Skeletal muscle satellite cell (primary cell): Measurements from ENCODE around the gene PTGES2.
A peak's percentile ranks its signal among the peaks of the same experiment; 100 is the strongest.

Experiments used
- H3K27me3 ChIP-seq: 2 replicates; pipeline ENCODE4 v1.7.0; 2013; ENCODE audit warnings: low read length; ENCODE audit not compliant: control insufficient read depth, insufficient read depth
- H3K36me3 ChIP-seq: 2 replicates; pipeline ENCODE4 v1.7.0; 2013; ENCODE audit warnings: mild to moderate bottlenecking, control low read depth, low read length; ENCODE audit not compliant: insufficient read depth
- H3K4me1 ChIP-seq: 2 replicates; pipeline ENCODE4 v1.7.0; 2013; ENCODE audit warnings: low read length; ENCODE audit not compliant: control insufficient read depth, insufficient read depth
- H3K4me2 ChIP-seq: 2 replicates; pipeline ENCODE4 v1.7.0; 2013; ENCODE audit warnings: mild to moderate bottlenecking, low read length
- H3K4me3 ChIP-seq: 2 replicates; pipeline ENCODE4 v1.7.0; 2013; ENCODE audit warnings: low read length
- H3K9ac ChIP-seq: 2 replicates; pipeline ENCODE4 v1.7.0; 2013; ENCODE audit warnings: mild to moderate bottlenecking, low read depth, low read length, moderate library complexity
- H3K9me3 ChIP-seq: replicated peaks from 2 replicates; pipeline ENCODE4 v1.7.0; 2013; ENCODE audit warnings: mild to moderate bottlenecking, control low read depth, low read length

The PTGES2 gene

DNA sequence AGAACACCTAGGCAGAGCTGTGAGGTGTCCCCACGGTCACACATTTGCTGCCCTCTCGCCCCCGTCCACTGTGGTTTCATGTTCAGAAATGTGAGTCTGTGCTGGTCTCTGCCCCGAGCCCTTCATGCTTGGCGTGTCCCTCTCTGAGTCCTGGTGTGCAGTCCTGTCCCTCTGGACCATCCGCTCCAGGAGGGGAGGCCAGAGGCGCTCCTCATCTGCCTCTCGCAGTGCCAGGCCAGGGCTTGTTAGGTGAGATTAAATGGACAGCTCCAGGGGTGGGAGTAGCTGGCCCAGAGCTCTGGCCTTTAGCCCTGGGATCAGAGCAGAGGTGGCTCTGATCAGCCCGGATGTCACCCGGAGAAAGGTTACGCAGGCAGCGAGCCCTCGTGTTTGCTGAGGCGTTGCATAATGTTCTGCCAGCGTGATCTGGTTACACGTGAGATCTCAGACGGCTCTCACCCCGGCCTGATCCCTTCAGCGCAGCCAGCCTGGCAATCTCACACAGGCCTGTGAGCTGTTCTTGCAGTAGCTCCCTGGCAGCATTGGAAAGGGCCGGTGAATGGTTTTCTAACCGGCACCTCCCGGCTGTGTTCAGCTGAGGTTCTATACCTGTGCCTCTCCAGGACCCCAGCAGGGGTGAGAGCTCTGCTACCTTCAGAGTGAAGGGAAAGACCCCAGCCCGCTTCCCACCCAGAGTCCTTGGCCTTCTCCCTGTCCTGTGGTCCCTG, 24.5 kb downstream of the PTGES2 start:
- Histone ChIP-seq H3K36me3 (peaks cover 66% of the 10 kb centered on the region), H3K4me3 (no peak overlapping the region), H3K9me3 (no peaks in the 10 kb centered on the region), H3K4me1 (peaks cover 58% of the 10 kb centered on the region), H3K9ac (no peak overlapping the region), H3K27me3 (no peaks in the 10 kb centered on the region), H3K4me2 (no peak overlapping the region)

DNA sequence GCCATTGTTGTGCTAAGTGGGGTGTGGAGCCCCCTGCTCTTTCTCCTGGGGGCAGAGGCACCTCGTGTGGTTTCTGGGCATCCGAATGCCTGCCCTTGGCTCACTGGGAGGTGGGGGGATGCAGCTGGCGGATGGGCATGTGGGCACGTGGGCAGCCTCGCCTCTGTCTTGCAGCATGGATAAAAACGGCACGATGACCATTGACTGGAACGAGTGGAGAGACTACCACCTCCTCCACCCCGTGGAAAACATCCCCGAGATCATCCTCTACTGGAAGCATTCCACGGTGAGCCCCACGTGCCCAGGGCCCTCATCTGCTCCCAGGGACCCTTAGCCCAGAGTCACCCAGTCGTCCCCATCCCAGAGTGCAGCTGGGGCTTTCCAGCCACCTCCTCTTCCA, 25.3 kb downstream of the PTGES2 start:
- no peaks in the 10 kb centered on the region for H3K9me3 ChIP-seq

DNA sequence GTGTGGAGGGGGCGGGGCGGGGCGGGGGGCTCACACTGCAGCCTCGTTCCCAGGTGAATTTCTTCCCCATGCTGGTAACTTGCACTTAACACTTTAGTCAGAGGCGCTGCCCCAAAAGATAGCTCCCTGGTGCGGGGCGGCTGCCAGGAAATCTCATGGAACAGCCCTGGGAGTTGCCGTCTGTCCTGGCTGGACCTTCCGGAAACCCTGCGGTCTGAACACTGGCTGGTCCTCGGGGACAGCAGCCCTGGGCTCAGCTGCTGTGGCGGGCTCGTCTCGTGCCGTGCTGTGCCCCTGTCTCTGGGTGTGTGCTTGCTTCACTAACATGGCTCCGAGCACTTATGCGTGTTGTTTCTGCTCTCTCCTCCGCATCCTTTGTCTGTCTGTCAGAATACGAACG, 25.8 kb downstream of the PTGES2 start:
- Histone ChIP-seq H3K9me3 (no peaks in the 10 kb centered on the region), H3K4me2 (no peak overlapping the region), H3K36me3 (peaks cover 52% of the 10 kb centered on the region), H3K27me3 (no peaks in the 10 kb centered on the region), H3K4me3 (no peak overlapping the region), H3K9ac (no peak overlapping the region), H3K4me1 (peaks cover 67% of the 10 kb centered on the region)

More for the DNA sequence above, 25.3 kb downstream of the PTGES2 start:
- Histone ChIP-seq H3K27me3 (no peaks in the 10 kb centered on the region), H3K4me3 (no peak overlapping the region), H3K9ac (no peak overlapping the region), H3K4me1 (peaks cover 66% of the 10 kb centered on the region), H3K4me2 (no peak overlapping the region), H3K36me3 (peaks cover 58% of the 10 kb centered on the region)

GRCh38 chr9:128101231-128101661, 26.3 kb downstream of the PTGES2 start:
- Histone ChIP-seq H3K27me3 (no peaks in the 10 kb centered on the region), H3K9ac (peak overlapping the region; percentile 90), H3K36me3 (peaks cover 48% of the 10 kb centered on the region), H3K4me2 (peak overlapping the region; percentile 96), H3K4me1 (peaks cover 67% of the 10 kb centered on the region), H3K9me3 (no peaks in the 10 kb centered on the region), H3K4me3 (no peak overlapping the region)

DNA sequence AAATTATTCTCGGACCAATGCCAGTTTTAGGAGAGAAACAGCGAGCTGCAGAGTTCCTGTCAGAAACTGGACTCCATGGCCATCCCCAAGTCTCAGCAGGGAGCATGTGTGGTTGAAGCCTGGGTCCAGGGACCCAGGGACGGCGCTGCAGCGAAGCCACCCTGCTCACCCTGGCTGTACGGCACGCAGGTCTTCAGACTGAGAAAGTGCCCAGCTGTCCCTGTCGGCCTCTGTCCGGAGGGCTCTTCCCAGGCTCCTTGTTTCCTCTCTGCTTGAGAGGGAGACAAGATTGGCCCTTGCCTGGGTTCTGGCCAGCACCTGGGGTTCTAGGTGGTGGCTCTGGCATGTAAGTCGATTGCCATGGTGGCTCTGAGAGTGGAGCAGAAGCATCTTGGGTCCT, 26.9 kb downstream of the PTGES2 start:
- peak overlapping the region; percentile 75 for H3K4me3 ChIP-seq
- no peaks in the 10 kb centered on the region for H3K9me3 ChIP-seq
- peaks cover 67% of the 10 kb centered on the region for H3K4me1 ChIP-seq
- H3K27me3 ChIP-seq: no peaks in the 10 kb centered on the region
- H3K4me2 ChIP-seq: peak overlapping the region; percentile 96
- H3K9ac ChIP-seq: peak overlapping the region; percentile 90
- peaks cover 41% of the 10 kb centered on the region for H3K36me3 ChIP-seq

DNA sequence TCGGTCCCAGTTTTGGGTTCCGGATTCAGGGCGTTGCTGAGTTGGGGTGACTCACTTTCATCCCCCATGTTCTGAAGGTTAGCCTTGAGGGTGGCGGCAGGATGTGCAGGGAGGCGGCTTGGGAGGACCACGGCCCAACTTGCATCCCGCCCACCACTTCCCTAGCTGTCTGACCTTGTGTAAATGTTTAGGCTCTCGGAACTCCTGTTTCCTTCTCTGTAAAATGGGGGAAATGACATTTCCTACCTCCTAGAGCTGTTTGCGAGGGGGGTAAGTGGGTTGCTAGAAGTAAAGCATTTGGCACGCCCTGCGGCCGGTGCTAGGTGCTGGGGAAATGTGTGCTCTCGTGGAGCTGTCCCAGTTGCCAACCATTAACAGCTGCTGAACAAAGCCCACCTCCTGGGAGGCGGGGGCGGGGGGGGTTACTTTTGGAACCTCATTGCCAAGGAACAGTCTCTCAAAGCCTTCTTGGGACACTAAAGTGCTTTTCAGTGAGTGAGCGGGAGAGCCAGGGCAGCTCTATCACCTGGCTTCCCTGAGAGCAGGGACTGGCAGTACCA, 27.5 kb downstream of the PTGES2 start:
- Histone ChIP-seq H3K4me2 (peak overlapping the region; percentile 96), H3K4me1 (peaks cover 70% of the 10 kb centered on the region), H3K36me3 (peaks cover 38% of the 10 kb centered on the region), H3K27me3 (no peaks in the 10 kb centered on the region), H3K9ac (peak overlapping the region; percentile 90), H3K4me3 (peak overlapping the region; percentile 75), H3K9me3 (no peaks in the 10 kb centered on the region)

DNA sequence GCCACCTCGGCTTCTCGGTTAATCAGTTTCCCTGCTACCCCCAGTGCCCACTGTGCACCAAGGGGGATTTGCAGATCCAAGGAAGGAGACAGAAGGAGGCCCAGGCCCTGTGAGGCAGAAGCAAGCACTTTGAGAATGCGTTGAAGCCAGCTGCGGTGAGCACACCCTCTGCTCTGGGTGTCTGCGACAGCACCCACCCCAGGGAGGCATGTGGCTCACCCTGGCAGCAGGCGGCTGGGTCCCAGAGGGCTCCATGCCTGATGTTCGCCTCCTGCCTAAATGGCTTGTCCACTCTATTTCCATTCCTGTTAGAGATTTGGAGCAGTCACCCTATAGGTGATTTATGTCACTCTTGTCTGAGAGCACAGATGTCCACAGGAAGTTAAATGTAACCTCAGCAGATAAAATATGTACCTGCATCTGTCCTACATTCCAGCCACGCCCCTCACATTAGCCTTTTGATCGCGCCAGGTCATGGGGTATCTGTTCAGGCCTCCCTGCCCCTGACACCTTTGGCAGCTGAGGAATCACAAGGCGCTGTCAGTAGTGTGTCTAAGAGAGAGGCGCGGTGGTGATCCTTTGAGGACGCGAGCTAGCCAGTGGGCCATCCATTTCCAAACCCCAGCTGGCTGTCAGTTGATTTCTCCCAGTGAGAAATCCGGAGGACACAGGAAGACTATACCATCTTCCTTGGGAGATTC, 28.1 kb downstream of the PTGES2 start:
- H3K36me3 ChIP-seq: peaks cover 37% of the 10 kb centered on the region
- peak overlapping the region; percentile 96 for H3K4me2 ChIP-seq
- peaks cover 75% of the 10 kb centered on the region for H3K4me1 ChIP-seq
- peak overlapping the region; percentile 90 for H3K9ac ChIP-seq
- no peaks in the 10 kb centered on the region for H3K27me3 ChIP-seq
- H3K9me3 ChIP-seq: no peaks in the 10 kb centered on the region
- H3K4me3 ChIP-seq: peak overlapping the region; percentile 75

DNA sequence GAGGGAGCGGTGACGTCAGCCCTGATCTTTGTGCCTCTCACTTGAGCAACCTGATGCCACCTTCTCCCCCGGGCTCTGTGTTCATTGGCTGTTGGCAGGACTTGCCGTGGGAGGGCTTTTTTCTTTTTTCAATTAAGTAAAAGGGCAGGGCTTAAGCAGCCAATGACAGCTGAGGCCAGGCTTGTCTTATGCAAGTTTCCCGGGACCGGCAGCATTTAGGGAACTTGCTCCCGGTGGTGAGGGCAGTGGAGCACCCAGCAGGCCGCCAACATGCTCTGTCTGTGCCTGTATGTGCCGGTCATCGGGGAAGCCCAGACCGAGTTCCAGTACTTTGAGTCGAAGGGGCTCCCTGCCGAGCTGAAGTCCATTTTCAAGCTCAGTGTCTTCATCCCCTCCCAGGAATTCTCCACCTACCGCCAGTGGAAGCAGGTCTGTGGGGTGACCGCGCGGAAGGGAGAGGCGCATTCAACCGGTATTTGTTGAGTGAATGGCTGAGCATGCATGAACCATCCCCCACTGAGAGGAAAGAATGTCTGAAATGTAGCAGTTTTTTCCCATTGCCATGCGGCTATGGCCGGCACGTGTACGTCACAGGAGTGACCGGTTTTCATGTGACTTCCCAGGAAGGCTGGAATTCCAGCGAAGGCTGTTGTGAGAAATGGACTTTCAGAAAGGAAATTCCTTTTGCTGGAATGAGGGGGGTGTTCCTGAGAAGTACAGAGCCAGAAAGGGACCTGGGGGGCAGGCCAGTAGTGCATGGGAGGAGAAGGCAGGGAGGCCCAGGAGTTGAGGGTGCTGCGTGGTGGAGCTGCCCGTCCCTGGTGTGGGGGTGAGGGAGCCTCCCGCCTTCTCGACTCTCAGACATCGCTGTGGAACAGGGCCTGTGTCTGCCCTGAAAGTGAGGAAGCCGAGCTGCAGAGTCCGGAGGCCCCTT, 29.0 kb downstream of the PTGES2 start:
- peak overlapping the region; percentile 96 for H3K4me2 ChIP-seq
- H3K4me3 ChIP-seq: peak overlapping the region; percentile 75
- peak overlapping the region; percentile 90 for H3K9ac ChIP-seq
- H3K4me1 ChIP-seq: peaks cover 73% of the 10 kb centered on the region
- no peaks in the 10 kb centered on the region for H3K9me3 ChIP-seq
- no peaks in the 10 kb centered on the region for H3K27me3 ChIP-seq
- H3K36me3 ChIP-seq: peaks cover 29% of the 10 kb centered on the region

GRCh38 chr9:128097543-128098296, 29.8 kb downstream of the PTGES2 start:
- H3K4me1 ChIP-seq: peaks cover 74% of the 10 kb centered on the region
- H3K36me3 ChIP-seq: peaks cover 21% of the 10 kb centered on the region
- H3K9ac ChIP-seq: peak overlapping the region; percentile 90

DNA sequence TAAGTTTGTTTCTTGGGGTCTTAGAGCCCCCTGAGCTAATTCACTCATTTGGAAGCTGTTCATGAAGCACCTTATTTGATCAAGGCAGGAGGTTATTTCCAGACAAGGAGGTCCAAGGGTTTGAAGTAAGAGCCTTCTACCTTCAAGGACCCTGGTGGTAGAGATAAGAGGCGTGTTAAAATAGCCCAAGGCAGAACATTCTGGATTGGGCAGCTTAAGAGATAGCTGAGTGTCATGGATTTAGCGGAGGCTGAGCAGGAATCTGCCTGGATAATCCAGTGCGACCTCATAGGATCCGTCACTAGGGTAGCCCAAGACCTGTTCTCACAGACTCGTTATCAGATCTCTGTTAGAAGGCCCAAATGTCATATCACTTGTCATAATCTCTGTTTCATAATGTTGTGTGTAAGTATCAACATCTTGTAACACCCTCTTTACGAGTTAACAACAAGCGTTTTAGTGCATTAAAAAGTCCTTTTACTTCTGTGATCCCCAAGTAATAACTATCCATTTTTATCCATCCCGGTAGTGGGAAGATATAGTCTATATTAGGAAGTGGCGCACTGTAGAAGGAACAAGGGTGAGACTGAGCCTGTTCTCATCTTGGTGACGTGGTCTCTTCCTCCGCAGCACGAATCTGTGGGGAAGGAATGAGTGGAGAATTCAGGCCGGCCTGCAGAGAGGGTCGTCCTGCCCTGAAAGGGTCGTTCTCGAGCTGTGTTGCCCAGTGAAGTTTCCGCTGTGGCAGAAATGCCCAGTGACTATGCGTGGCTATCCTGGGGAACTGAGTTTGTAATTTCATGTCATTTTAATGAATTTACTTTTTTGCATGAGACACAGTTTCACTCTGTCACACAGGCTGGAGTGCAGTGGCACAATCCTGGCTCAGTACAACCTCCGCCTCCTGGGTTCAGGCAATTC, 30.7 kb downstream of the PTGES2 start:
- Histone ChIP-seq H3K4me3 (no peak overlapping the region), H3K36me3 (peaks cover 12% of the 10 kb centered on the region), H3K9me3 (no peaks in the 10 kb centered on the region), H3K4me1 (peaks cover 81% of the 10 kb centered on the region), H3K4me2 (no peak overlapping the region), H3K9ac (no peak overlapping the region), H3K27me3 (no peaks in the 10 kb centered on the region)

More at GRCh38 chr9:128097543-128098296, 29.8 kb downstream of the PTGES2 start:
- H3K27me3 ChIP-seq: no peaks in the 10 kb centered on the region
- peak overlapping the region; percentile 75 for H3K4me3 ChIP-seq
- no peaks in the 10 kb centered on the region for H3K9me3 ChIP-seq
- H3K4me2 ChIP-seq: peak overlapping the region; percentile 96
